Fibroblast of gingiva (primary cell): ENCODE data around the gene SPSB1.

Experiments used
- DNase-seq: peaks from one replicate; pipeline ENCODE4 v3.0.0-alpha.2; 2011; ENCODE audit warnings: low read depth

Gene SPSB1

GRCh38 chr1:9391620-9392019, 98.9 kb downstream of the SPSB1 start:
- no peak for DNase-seq

GRCh38 chr1:9394010-9394409, 101.3 kb downstream of the SPSB1 start:
- DNase-seq, result no peak

DNA sequence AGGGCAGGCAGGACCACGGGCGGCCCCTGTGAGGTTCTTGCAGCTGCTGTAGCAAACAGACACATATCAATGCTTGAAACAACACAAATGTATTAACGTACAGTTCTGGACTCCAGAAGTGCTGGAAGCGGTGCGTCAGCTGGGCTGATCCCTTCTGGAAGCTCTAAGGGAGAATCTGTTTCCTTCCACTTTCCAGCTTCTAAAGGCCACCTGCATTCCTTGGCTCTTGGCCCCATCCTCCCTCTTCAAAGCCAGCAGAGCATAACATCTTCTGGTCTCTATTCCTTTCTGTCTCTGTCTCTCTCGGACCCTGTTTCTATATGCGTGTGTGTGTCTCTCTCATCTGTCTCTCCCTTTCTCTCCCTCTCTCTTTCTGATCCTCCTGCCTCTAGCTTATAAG, 102.3 kb downstream of the SPSB1 start:
- DNase-seq, result no peak

GRCh38 chr1:9397047-9397446, 104.4 kb downstream of the SPSB1 start:
- no peak for DNase-seq

DNA sequence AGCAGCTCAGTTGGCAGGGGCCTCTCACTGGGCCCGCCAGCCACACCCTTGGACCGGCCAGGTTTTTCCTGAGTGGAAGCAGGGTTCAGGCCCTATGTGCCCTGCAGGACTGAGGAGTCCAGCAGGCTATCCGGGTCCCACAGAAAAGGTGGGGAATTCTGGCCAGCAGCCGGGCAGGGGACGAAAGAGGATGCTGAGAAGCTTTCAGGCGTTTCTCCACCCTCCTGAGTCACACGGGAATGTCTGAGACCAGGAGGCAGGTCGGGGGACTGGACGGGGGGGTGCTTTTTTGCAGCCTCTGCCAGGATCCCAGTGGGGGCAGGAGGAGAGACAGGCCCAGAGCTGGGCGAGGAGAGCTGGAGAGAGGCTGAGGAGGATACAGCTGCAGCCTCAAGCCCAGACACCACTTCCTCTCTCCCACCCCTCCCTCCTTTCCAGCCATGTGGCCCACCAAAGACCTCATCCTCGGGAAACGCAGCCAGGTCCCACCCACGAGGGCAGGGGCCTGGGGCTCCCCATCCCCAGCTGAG, 105.4 kb downstream of the SPSB1 start:
- DNase-seq, result no peak

GRCh38 chr1:9399510-9400424, 107.1 kb downstream of the SPSB1 start:
- DNase-seq, result no peak

GRCh38 chr1:9400425-9401079, 107.9 kb downstream of the SPSB1 start:
- DNase-seq, result no peak

DNA sequence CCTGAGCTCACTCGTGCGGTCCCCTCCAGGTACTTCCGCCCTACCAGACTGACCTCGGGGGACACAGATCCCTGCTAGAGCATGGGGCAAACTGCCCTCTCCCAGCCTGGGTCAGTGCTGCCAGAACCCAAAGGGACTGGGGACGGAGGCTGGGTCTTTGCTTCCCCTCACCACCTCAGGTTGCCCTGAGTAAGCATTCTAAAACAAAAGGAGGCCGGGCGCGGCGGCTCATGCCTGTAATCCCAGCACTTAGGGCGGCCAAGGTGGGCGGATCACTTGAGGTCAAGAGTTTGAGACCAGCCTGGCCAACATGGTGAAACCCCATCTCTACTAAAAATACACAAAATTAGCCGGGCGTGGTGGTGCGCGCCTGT, 108.4 kb downstream of the SPSB1 start:
- DNase-seq, result no peak

- DNase-seq, result no peak
Measured at GRCh38 chr1:9402256-9402616, 109.5 kb downstream of the SPSB1 start.

- DNase-seq, result no peak
Measured at GRCh38 chr1:9402717-9403225, 110.1 kb downstream of the SPSB1 start.

DNA sequence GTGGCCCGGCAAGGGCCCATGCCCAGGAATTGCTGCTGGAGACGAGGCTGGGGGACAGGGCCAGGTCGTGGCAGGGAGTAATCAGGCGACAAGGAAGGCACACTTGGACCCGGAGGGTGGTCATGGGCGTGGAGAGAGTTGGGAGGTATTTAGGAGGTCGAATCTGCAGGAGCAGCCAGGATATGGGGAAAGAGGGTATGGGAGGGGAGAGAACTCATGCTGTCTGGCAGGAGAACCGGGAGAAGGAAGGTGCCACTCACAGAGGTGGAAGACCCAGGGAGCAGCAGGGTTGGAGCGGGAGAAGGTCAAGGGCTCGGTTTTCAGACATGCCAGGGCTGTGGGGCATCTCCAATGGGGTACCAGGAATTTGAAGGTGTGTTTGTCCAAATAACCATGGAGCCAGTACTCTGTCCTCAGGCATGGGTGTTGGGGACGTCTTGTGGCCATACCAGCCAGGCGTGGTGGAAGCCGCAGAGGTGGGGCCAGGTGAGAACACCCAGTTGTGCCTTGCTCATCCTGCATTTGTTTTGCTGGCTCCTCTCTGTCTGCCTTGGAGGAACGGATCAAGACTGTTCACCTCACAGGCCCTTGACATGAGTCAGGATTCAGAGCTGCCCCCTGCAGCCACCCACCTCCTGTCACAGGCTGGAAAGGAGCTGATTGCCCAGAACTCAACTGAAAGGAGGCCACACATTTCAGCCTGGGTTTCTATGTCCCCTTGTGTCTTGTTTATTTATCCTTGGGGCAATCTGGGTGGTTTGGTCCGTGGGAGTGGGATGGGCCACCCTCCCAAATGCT, 111.6 kb downstream of the SPSB1 start:
- no peak for DNase-seq

DNA sequence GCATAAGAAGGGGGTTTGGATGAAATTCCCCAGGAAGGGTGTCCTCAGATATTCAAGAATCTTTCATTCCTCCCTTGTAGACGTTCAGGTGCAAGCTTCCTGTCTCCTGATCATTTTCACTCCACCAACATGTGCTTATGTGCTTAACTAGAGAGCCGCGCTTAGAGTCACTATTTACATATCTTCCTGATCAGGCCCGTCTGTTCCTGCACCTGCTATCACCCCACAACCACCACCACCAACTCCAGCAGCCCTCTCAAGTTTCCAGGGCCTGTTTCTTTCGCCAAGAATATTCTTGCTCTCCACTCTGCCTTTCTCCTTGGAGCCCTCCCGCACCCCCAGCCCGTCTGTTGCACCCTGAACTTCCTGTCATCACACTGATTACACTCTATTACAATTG, 113.4 kb downstream of the SPSB1 start:
- no peak for DNase-seq

DNA sequence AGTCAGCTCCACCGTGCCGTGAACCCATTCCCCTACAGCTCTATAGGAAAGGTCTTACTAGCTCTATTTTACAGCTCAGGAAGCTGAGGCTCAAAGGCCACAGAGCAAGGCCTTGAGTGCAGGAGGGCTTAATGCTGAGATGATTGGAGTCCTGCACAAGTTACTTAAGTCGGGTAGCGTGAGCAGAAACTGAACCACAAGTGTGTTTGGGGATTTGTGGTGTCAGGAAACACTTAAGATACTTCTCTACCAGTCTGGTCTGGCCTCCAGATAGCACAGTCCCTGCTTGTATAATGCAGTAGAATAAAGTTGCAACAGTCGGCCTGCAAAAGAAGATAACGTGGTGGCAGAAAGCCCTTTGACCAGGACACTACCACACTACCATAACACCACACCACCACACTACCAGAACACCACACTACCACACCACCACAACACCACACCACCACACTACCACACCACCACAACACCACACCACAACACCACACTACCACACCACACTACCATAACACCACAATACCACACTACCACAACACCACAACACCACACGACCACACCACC, 118.1 kb downstream of the SPSB1 start:
- DNase-seq, result peak; percentile 65

DNA sequence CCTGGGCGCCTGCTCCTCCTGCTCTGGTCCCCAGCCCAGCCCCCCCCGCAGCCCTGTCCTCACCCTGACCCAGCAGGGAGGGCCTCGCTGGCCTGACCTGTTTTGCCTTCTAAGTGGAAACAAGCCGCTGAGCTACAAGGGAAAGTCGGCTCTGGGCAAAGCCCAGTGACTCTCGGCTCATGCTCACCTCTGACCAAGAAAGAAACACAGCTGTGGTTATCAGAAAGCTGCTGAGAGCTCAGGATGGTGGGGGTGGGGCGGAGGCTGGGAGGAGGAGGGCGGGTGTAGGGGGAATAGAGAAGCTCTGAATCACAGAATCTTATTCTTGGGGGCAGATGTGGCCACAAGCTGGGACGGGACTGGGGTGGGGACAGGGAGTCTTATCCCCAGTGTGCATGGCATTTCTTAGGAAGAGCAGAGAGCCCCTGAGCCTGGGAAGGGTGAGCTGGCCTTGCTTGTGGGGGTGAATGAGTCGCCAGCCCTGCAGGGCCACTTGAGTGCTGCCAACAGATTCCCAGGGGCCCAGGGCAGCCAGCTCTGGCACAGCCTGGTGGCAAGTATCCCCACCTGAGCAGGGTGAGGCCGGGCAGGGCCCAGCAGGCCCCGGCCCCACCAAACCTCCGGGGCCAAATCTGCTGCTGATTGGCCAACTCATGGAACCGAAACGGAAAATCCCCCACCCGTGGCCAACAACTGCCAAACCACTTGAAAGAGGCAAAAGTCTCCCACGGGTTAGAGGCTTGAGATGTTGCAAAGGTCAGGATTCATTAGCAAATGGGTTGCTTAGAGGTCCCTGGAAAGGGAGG, 120.6 kb downstream of the SPSB1 start:
- DNase-seq, result peak; percentile 77

DNA sequence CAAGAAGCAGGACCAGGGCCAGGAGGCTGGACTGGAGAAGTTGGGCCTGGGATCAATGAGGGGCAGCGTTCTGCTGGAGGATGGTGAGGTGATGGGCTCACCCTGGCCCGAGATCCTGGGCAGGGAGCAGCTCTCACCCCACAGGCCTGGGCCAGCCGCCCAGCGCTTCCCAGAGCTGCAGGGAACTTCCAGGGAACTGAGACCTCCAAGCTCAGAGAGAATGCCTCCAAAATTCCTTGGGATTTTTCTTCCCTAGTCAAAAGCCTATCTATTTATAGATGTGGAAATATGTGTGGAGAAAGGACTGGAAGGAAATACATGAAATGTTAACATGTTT, 121.2 kb downstream of the SPSB1 start:
- DNase-seq, result no peak

DNA sequence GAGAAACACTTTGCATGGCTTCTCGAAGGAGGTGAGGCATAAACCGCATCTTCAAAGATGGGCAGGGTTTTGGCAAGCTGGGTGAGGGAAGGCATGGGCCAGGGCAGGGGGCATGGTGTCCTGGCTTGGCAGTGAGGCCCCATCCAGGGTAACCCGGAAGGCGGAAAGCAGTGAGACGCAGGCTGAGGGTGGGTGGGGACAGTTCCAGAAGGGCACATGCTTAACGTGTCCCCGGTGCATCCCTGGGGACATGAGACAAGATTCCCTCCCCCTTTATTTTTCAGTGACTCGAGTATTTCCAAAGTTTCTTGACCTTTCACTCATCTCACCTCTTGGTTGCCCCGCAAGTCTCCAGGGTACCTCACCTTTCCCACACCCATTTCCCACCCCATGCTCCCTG, 123.8 kb downstream of the SPSB1 start:
- no peak for DNase-seq

DNA sequence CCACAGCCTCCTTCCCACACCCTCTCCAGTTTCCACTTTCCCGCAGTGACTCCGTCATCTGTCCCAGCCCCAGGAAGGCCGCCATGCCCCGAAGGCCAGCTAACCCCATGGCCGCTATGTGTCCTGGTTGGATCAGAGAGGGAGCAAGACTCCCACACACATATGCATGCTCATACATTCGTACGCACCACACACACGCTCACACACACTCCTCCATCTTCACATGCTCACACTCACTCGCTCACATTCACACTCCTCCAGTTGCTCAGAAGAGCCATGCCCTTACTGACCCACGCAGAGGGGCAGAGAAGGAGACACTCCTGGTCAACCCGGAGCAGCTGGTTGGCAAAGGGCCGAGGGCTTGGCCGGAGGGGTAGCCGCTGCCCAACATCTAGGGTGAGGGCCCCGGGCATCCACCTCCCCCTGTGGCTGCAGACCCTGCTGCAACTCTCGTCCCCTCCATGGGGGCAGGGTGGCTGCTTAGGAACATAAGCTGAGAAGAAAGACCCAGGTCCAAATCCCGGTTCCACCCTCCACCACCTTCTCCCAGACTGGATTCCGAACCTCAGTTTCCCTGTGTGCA, 124.3 kb downstream of the SPSB1 start:
- DNase-seq, result no peak

- DNase-seq, result no peak
Measured at GRCh38 chr1:9417695-9418094, 125.0 kb downstream of the SPSB1 start.

GRCh38 chr1:9418851-9419250, 126.2 kb downstream of the SPSB1 start:
- no peak for DNase-seq
